Myocyte (in vitro differentiated cells): ENCODE data around the gene IZUMO3. TPM values are rescaled to one million over a fixed set of nuclear protein-coding genes. Genes with fewer than 3 reads are reported as not detected.
"Not testable (repeated sequence)": the region's sequence is repeated elsewhere in the genome, so short reads cannot be mapped to it uniquely, and the experiment has no call there.

Source experiments
- DNase-seq: peaks from one replicate; pipeline ENCODE4 v3.0.0-alpha.2; 2012; ENCODE audit warnings: low read depth
- polyA plus RNA-seq: library from polyadenylated mRNA; unstranded; fragments of >200 nt; gene quantifications from one replicate; pipeline ENCODE4 v1.2.1, GENCODE V29; 2012; ENCODE audit warnings: missing spikeins
- total RNA-seq: library from RNA; depleted of rRNA; stranded (reverse); fragments of >200 nt; gene quantifications from 2 replicates; pipeline ENCODE4 v1.2.3, GENCODE V29; 2014

Gene IZUMO3
- total RNA-seq, result not detected in 2 replicates
- not detected for polyA plus RNA-seq

DNA sequence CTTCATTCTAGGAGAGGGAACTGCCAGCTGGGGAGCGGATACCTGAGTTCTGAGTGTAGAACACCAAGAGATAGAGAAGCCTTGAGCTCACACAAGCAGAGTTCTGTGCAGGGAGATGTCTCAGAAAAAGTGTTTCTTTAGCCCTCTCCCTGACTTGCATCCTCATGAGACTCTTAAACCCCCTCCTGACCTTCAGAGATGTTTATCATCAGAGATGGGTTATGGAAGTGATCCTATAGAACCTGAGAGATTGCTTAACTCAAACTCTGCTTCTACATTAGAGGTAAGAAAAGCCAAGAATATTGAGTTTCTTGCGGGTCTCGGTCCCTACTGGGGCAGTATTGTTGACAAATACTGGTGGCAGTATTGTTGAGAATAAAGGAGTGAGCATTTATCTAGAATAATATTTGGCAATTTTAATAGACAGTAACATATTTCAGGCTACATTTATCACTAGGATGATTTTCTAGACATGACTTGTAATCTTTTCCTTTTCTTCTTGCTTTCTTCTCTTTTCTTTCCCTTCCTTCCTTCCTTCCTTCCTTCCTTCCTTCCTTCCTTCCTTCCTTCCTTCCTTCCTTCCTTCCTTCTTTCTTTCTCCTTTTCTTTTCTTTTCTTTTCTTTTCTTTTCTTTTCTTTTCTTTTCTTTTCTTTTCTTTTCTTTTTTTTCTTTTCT is at the start of gene IZUMO3:
IZUMO3 (minus strand) TSS at position 51 of the 676 bp plus-strand sequence. CDS start 248 bp downstream, outside the sequence.
- no peak for DNase-seq

GRCh38 chr9:24594234-24594850 is 48.6 kb upstream of the IZUMO3 start:
- DNase-seq, result no peak

GRCh38 chr9:24590432-24590831 is 44.7 kb upstream of the IZUMO3 start:
- DNase-seq, result no peak

DNA sequence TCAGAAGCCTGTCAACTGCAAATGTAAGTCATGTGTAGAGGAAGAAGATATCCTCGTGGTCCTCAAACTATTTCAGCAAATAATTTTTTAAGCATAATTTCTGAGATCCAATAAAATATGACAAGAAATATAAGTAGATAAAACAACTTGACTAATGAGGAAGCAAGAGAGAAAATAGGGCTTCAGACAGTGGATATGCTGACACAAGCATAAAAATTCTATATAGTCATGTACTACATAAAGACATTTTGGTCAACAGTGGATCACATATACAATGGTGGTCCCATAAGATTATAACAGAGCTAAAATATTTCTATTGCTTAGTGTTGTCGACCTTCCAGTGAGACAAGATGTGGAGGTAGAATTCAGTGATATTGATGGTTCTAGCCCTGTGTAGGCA is 42.2 kb upstream of the IZUMO3 start:
- no peak for DNase-seq

GRCh38 chr9:24582146-24583126 is 36.7 kb upstream of the IZUMO3 start:
- DNase-seq, result no peak

GRCh38 chr9:24580005-24580404 is 34.3 kb upstream of the IZUMO3 start:
- DNase-seq, result not testable (repeated sequence)

GRCh38 chr9:24572406-24572805 is 26.7 kb upstream of the IZUMO3 start:
- DNase-seq, result no peak

DNA sequence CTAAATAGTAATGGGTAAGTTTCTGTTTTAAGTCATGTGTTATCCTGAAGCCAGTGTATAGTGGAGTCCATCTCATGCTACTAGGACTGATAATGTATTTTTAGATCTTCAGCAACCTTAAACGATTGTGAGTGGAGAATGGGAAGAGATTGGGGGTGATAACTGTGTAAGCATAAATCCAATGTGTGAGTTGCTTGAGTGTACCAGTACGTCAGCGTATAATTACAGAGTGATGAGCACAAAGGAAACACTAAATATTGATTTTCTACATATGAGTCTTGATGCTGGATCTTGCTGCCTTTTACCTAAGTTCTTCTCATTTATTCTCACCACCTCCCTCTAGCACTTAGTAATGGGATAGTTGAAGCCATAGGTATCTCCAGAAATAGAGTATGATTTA is 16.3 kb upstream of the IZUMO3 start:
- DNase-seq, result no peak

GRCh38 chr9:24553183-24553552 is 7.5 kb upstream of the IZUMO3 start:
- no peak for DNase-seq

GRCh38 chr9:24552526-24553182 is 7.0 kb upstream of the IZUMO3 start:
- no peak for DNase-seq

DNA sequence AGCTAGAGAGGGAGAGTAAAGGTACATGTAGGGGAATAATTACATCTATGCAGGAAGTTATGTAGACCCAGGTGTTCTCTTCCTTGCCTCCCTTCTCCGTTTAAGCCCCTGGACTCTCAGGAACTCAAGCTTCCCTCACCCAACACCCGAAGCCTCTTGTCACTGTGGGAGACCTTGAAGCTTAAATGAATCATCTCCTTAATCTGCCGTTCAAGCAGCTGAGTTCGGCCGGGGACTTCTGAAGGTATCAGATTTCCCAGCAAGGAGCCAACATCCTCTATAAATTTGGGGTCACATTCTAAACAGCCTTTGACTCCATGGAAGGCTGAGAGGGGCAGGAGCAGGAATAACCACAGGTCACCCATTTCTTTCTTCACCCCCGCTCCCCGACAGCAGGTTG is 412 bp downstream of the IZUMO3 start:
- no peak for DNase-seq

GRCh38 chr9:24518545-24518944 is 27.2 kb downstream of the IZUMO3 start:
- DNase-seq, result no peak

DNA sequence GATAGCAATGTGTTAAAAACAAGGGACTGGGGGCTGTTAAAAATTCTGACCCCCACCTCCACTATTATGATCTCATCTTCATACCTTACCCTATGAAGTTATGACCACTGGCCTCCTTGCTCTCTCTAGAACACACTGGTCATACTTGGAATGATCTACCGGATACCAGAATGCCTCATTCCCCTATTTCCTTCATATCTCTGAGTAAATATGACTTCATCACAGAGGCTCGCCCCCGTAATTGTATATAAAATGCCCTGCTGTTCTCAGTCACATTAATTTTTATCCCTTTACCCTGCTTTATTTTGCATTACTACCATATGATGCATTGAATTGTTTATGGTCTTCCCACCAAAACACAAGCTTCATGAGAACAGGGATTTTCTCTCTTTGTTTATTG is 29.2 kb downstream of the IZUMO3 start:
- no peak for DNase-seq

DNA sequence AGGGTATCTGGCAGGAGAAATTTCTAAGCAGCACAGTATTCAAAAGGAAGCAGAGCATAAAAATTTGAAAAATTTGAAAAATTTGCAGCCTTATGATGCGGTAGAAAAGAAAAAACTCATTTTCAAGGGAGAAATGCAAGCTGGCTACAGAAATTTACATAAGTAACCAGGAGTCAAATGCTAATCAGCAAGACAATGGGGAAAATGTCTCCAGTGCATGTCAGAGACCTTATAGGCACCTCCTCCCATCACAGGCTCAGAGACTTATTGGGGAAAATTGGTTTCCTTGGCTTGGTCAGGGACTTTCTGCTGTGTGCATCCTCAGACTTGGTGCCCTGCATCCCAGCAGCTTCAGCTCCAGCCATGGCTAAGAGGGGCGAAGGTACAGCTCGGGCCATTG is 35.8 kb downstream of the IZUMO3 start:
- DNase-seq, result no peak

- DNase-seq, result no peak
These were observed 41.2 kb downstream of the IZUMO3 start for GRCh38 chr9:24504521-24504920.

- DNase-seq, result no peak
These were observed 43.3 kb downstream of the IZUMO3 start for GRCh38 chr9:24502206-24502937.

GRCh38 chr9:24500761-24501160 is 44.9 kb downstream of the IZUMO3 start:
- DNase-seq, result no peak

- no peak for DNase-seq
These were observed 47.1 kb downstream of the IZUMO3 start for GRCh38 chr9:24498632-24499031.

DNA sequence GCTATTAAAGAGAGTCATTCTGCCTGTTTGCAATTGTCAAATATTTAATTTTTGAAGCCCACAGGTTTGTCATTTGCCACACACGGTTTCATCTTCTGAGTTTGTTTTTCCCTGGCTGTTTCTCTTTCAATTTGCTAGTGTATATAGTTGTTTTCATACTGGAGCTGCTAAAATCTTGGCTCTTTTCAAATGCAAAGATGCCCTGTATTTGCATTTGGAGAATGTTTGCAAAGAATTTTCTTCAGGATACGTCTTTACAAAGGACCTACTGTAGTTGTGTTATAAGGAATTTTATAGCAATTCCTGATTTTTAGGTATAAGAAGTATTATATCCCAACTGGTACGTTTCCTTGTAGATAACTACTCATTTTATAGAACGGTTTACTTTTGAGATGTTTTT is 48.0 kb downstream of the IZUMO3 start:
- DNase-seq, result no peak
